ENCODE results near the gene AP2M1.

GRCh38 chr3:184203526-184203925, 28.9 kb downstream of the AP2M1 start:
- TF ChIP-seq GABPB1 (CRISPR knock-in tag; IDR thresholded peaks at IDR 0.05) (no peak), POLR2AphosphoS5 (IDR thresholded peaks at IDR 0.05; ENCODE audit: low read depth, low read length) (no peak), SMC3 (IDR thresholded peaks at IDR 0.05; ENCODE audit: low read length) (no peak), YY1 (IDR thresholded peaks at IDR 0.05; ENCODE audit: insufficient read depth, insufficient replicate concordance, low read depth, low read length) (no peak), HDAC6 (IDR thresholded peaks at IDR 0.05; ENCODE audit: low read depth, low read length) (no peak)
